SK-N-SH (cell line): ENCODE data around the gene TMEM164. TPM values are rescaled to one million over a fixed set of nuclear protein-coding genes. Genes with fewer than 3 reads are reported as not detected.

Experiments
- CTCF ChIA-PET: fragments of 300-600, 350-600 bp; formaldehyde crosslinking; extraction: SDS; loops from one replicate; lab custom pipeline; 2021; lab: Yijun Ruan, JAX
- POLR2A ChIA-PET: fragments of 350-600 bp; sonication (Branson Sonifier 250); formaldehyde crosslinking; extraction: SDS; loops from one replicate; lab custom pipeline; 2020; ENCODE audit warnings: antibody characterized with exemption, inconsistent platforms; lab: Yijun Ruan, JAX
- DNase-seq: peaks from one replicate; pipeline ENCODE4 v3.0.0; 2012
- H2AFZ ChIP-seq: fragments of 200-600 bp; sonication (generic); 2 replicates; pipeline ENCODE4 v1.8.1; 2016; ENCODE audit warnings: antibody characterized with exemption, mild to moderate bottlenecking, low read depth
- H3F3A ChIP-seq: fragments of 200-600 bp; sonication (generic); replicated peaks from 2 replicates; pipeline ENCODE3; 2016; ENCODE audit warnings: antibody characterized with exemption, mild to moderate bottlenecking; ENCODE audit not compliant: insufficient read depth
- H3K27ac ChIP-seq, 2 experiments: fragments of 200-500 bp in 1 of 2; fragments of 200-600 bp in 1 of 2; sonication (Bioruptor generic) in 1 of 2; sonication (generic), shearing (Covaris generic) in 1 of 2; 2 replicates each; pipeline versions ENCODE4 v1.5.1 to v1.6.1; 2014 to 2016; ENCODE audit warnings: low read depth in 2 of 2, inconsistent platforms in 1 of 2, low read length in 1 of 2, mild to moderate bottlenecking in 1 of 2, mixed read lengths in 1 of 2
- H3K27me3 ChIP-seq: fragments of 200-600 bp; sonication (generic), shearing (Covaris generic); 2 replicates; pipeline ENCODE4 v1.6.1; 2016; ENCODE audit warnings: mixed run types; ENCODE audit not compliant: insufficient read depth
- H3K36me3 ChIP-seq, 2 experiments: fragments of 200-500 bp in 1 of 2; fragments of 200-600 bp in 1 of 2; sonication (Bioruptor generic) in 1 of 2; sonication (generic) in 1 of 2; replicated peaks in 1 of 2; 2 replicates each; pipeline versions ENCODE3 to v1.5.1; 2014 to 2016; ENCODE audit warnings: low read length in 1 of 2, mild to moderate bottlenecking in 1 of 2; ENCODE audit not compliant: insufficient read depth in 2 of 2, control insufficient read depth in 1 of 2
- H3K4me1 ChIP-seq, 2 experiments: fragments of 200-500 bp in 1 of 2; fragments of 200-600 bp in 1 of 2; sonication (Bioruptor generic) in 1 of 2; sonication (generic), shearing (Covaris generic) in 1 of 2; 2 replicates each; pipeline versions ENCODE4 v1.5.1 to v1.6.1; 2014 to 2016; ENCODE audit warnings: low read depth in 1 of 2, low read length in 1 of 2, mixed run types in 1 of 2; ENCODE audit not compliant: insufficient read depth in 2 of 2, control insufficient read depth in 1 of 2
- H3K4me2 ChIP-seq: fragments of 200-600 bp; sonication (generic), shearing (Covaris generic); 2 replicates; pipeline ENCODE4 v1.6.1; 2017; ENCODE audit warnings: mixed run types
- H3K4me3 ChIP-seq, 2 experiments: fragments of 200-500 bp in 1 of 2; fragments of 200-600 bp in 1 of 2; sonication (Bioruptor generic) in 1 of 2; sonication (generic), shearing (Covaris generic) in 1 of 2; 2 replicates each; pipeline versions ENCODE4 v1.5.1 to v1.8.1; 2014 to 2016; ENCODE audit warnings: low read depth in 2 of 2, inconsistent platforms in 1 of 2, low read length in 1 of 2, mild to moderate bottlenecking in 1 of 2, mixed read lengths in 1 of 2, moderate library complexity in 1 of 2
- H3K79me2 ChIP-seq: fragments of 200-600 bp; sonication (generic); 2 replicates; pipeline ENCODE4 v1.8.1; 2017; ENCODE audit warnings: mild to moderate bottlenecking; ENCODE audit not compliant: insufficient read depth
- H3K9ac ChIP-seq: fragments of 200-600 bp; sonication (generic); 2 replicates; pipeline ENCODE4 v1.6.1; 2017; ENCODE audit warnings: mixed run types
- H3K9me2 ChIP-seq: fragments of 200-600 bp; sonication (generic); 2 replicates; pipeline ENCODE4 v1.6.1; 2017; ENCODE audit warnings: mixed run types
- H3K9me3 ChIP-seq: fragments of 200-600 bp; sonication (generic); 2 replicates; pipeline ENCODE4 v1.6.1; 2017; ENCODE audit warnings: mixed run types, mild to moderate bottlenecking, moderate library complexity
- H4K20me1 ChIP-seq: fragments of 200-600 bp; sonication (generic); 2 replicates; pipeline ENCODE4 v1.6.1; 2017; ENCODE audit warnings: mild to moderate bottlenecking, mixed run types; ENCODE audit not compliant: insufficient read depth
- CHD2 ChIP-seq: fragments of 150-350 bp; IDR thresholded peaks from 2 replicates; pipeline ENCODE4 v1.6.1; 2018; ENCODE audit warnings: low read length; ENCODE audit not compliant: partially characterized antibody
- CTCF ChIP-seq: fragments of 200-600 bp; sonication (generic); IDR thresholded peaks from 2 replicates; pipeline ENCODE4 v1.6.1; 2017; ENCODE audit warnings: antibody characterized with exemption, mild to moderate bottlenecking, moderate library complexity
- EZH2phosphoT487 ChIP-seq: fragments of 200-600 bp; sonication (generic); IDR thresholded peaks from 2 replicates; pipeline ENCODE4 v1.6.1; 2017; ENCODE audit warnings: low read depth, mixed run types, mild to moderate bottlenecking, antibody characterized with exemption, moderate library complexity, borderline replicate concordance
- IRF3 ChIP-seq: fragments of 150-350 bp; IDR thresholded peaks from 2 replicates; pipeline ENCODE4 v1.6.1; 2016; ENCODE audit warnings: mild to moderate bottlenecking, low read depth, low read length
- JUND ChIP-seq: IDR thresholded peaks from 2 replicates; pipeline ENCODE4 v1.4.0; 2012
- MAX ChIP-seq: IDR thresholded peaks from 2 replicates; pipeline ENCODE4 v1.4.0; 2012; ENCODE audit warnings: low read depth
- MXI1 ChIP-seq: IDR thresholded peaks from 2 replicates; pipeline ENCODE4 v1.6.1; 2012; ENCODE audit warnings: mild to moderate bottlenecking, low read depth, low read length, improper control_type of control experiment
- NFIC ChIP-seq: IDR thresholded peaks from 2 replicates; pipeline ENCODE4 v1.4.0; 2012; ENCODE audit warnings: borderline replicate concordance
- PBX3 ChIP-seq: IDR thresholded peaks from 2 replicates; pipeline ENCODE4; 2012
- RCOR1 ChIP-seq: fragments of 150-350 bp; IDR thresholded peaks from 2 replicates; pipeline ENCODE4 v1.6.1; 2017; ENCODE audit warnings: antibody characterized with exemption, low read length
- RFX5 ChIP-seq: IDR thresholded peaks from 2 replicates; pipeline ENCODE4 v1.6.1; 2012; ENCODE audit warnings: mild to moderate bottlenecking, improper control_type of control experiment, low read length
- SMC3 ChIP-seq: IDR thresholded peaks from 2 replicates; pipeline ENCODE4 v1.6.1; 2012; ENCODE audit warnings: low read depth, low read length, improper control_type of control experiment
- TEAD4 ChIP-seq: IDR thresholded peaks from 2 replicates; pipeline ENCODE4 v1.4.0; 2012; ENCODE audit warnings: mild to moderate bottlenecking, borderline replicate concordance; ENCODE audit not compliant: insufficient read depth
- USF2 ChIP-seq: fragments of 150-350 bp; IDR thresholded peaks from 2 replicates; pipeline ENCODE4 v1.6.1; 2017; ENCODE audit warnings: antibody characterized with exemption, low read length, low read depth, borderline replicate concordance
- YY1 ChIP-seq: IDR thresholded peaks from 2 replicates; pipeline ENCODE4 v1.4.0; 2012; ENCODE audit warnings: low read depth, mild to moderate bottlenecking
- ZBTB33 ChIP-seq: IDR thresholded peaks from 2 replicates; pipeline ENCODE4 v1.4.0; 2012; ENCODE audit warnings: low read depth, borderline replicate concordance
- WGBS: methylation state at CpG from one replicate; pipeline ENCODE4 v1.1.6; 2017; ENCODE audit warnings: low lambda C conversion rate; 5-methylcytosine and 5-hydroxymethylcytosine counted together
- polyA plus RNA-seq, 3 experiments: library from polyadenylated mRNA; depleted of rRNA; stranded (reverse); fragments of >200 nt; gene quantifications; 2 replicates each; pipeline ENCODE4 v1.2.3, GENCODE V29; 2012

Gene TMEM164
- polyA plus RNA-seq, 1 of the 3 experiments (the other 2 are of a cell fraction): 11.9 TPM

GRCh38 chrX:110104078-110104477, 101.2 kb downstream of the TMEM164 start:
- no peaks in the 10 kb centered on the region for H3K9me2 ChIP-seq
- ChIA-PET CTCF (no interaction called here), POLR2A (no interaction called here)
- H3K36me3 ChIP-seq: no peaks in the 10 kb centered on the region
- peaks cover 9% of the 10 kb centered on the region; the same call in 1 of the 2 replicates for H3K79me2 ChIP-seq
- 59% methylated on average over 3 of the region's 3 CpGs for WGBS
- no peak overlapping the region for H3K4me2 ChIP-seq
- no peak overlapping the region for H3K27ac ChIP-seq
- TF ChIP-seq RCOR1 (no peak), MXI1 (no peak), IRF3 (no peak), PBX3 (no peak), SMC3 (no peak), MAX (no peak), TEAD4 (no peak), JUND (no peak), ZBTB33 (no peak), USF2 (no peak), CTCF (no peak), YY1 (no peak), EZH2phosphoT487 (no peak), NFIC (no peak), CHD2 (no peak), RFX5 (no peak)
- no peaks in the 10 kb centered on the region for H3F3A ChIP-seq
- no peaks in the 10 kb centered on the region for H3K27me3 ChIP-seq
- H2AFZ ChIP-seq: no peak overlapping the region
- no peaks in the 10 kb centered on the region for H3K4me1 ChIP-seq
- H3K9ac ChIP-seq: no peak overlapping the region
- no peaks in the 10 kb centered on the region for H3K9me3 ChIP-seq
- H4K20me1 ChIP-seq: no peaks in the 10 kb centered on the region
- H3K4me3 ChIP-seq: no peak overlapping the region
- no peak for DNase-seq
